Mesenchymal stem cell (in vitro differentiated cells and primary cell): ENCODE measurements around the gene CDH3.

Source experiments
- DNase-seq: peaks from one replicate; pipeline ENCODE4 v3.0.0-alpha.2; 2013
- H2AFZ ChIP-seq: one replicate; pipeline ENCODE4 v1.6.1; 2013; ENCODE audit warnings: low read depth, mild to moderate bottlenecking, control low read depth, inconsistent platforms, low read length, moderate library complexity
- H2AK5ac ChIP-seq: 2 replicates; pipeline ENCODE4 v1.6.1; 2013; ENCODE audit warnings: low read length, moderate library complexity, mild to moderate bottlenecking, inconsistent platforms; ENCODE audit not compliant: severe bottlenecking
- H2BK120ac ChIP-seq: one replicate; pipeline ENCODE4 v1.6.1; 2013; ENCODE audit warnings: low read depth, mild to moderate bottlenecking, inconsistent platforms, low read length, moderate library complexity
- H2BK12ac ChIP-seq, 2 experiments: one replicate each; pipeline ENCODE4 v1.6.1; 2013; ENCODE audit warnings: inconsistent platforms in 2 of 2, low read length in 2 of 2, mild to moderate bottlenecking in 2 of 2, moderate library complexity in 2 of 2, control low read depth in 1 of 2
- H2BK15ac ChIP-seq: one replicate; pipeline ENCODE4 v1.6.1; 2013; ENCODE audit warnings: mild to moderate bottlenecking, low read depth, inconsistent platforms; ENCODE audit not compliant: poor library complexity, severe bottlenecking
- H2BK5ac ChIP-seq: 2 replicates; pipeline ENCODE4 v1.6.1; 2013; ENCODE audit warnings: low read depth, mild to moderate bottlenecking, low read length, control low read depth, inconsistent platforms; ENCODE audit not compliant: poor library complexity, severe bottlenecking
- H3K14ac ChIP-seq, 2 experiments: one replicate each; pipeline ENCODE4 v1.6.1; 2013; ENCODE audit warnings: inconsistent platforms in 2 of 2, low read length in 2 of 2, control low read depth in 1 of 2, mild to moderate bottlenecking in 1 of 2, moderate library complexity in 1 of 2
- H3K18ac ChIP-seq, 2 experiments: one replicate each; pipeline ENCODE4 v1.6.1; 2013; ENCODE audit warnings: inconsistent platforms in 2 of 2, low read length in 2 of 2, control low read depth in 1 of 2, low read depth in 1 of 2, mild to moderate bottlenecking in 1 of 2
- H3K23ac ChIP-seq, 2 experiments: one replicate each; pipeline ENCODE4 v1.6.1; 2013; ENCODE audit warnings: inconsistent platforms in 2 of 2, low read length in 2 of 2, mild to moderate bottlenecking in 2 of 2, moderate library complexity in 2 of 2, control low read depth in 1 of 2
- H3K27ac ChIP-seq: 2 replicates; pipeline ENCODE4 v1.5.1; 2013; ENCODE audit warnings: mild to moderate bottlenecking, moderate library complexity, low read length, control low read depth, inconsistent platforms; ENCODE audit not compliant: poor library complexity, severe bottlenecking
- H3K27me3 ChIP-seq, 2 experiments: 2 replicates each; pipeline versions ENCODE4 v1.6.1 to v1.7.0; 2013; ENCODE audit warnings: low read length in 2 of 2, mild to moderate bottlenecking in 2 of 2, moderate library complexity in 2 of 2, control low read depth in 1 of 2, inconsistent platforms in 1 of 2; ENCODE audit not compliant: control insufficient read depth in 1 of 2, insufficient read depth in 1 of 2
- H3K36me3 ChIP-seq, 2 experiments: 2 replicates each; pipeline versions ENCODE4 v1.6.1 to v1.7.0; 2013; ENCODE audit warnings: low read length in 2 of 2, control low read depth in 1 of 2, inconsistent platforms in 1 of 2, low read depth in 1 of 2, mild to moderate bottlenecking in 1 of 2; ENCODE audit not compliant: insufficient read depth in 2 of 2, control insufficient read depth in 1 of 2
- H3K4ac ChIP-seq, 2 experiments: one replicate each; pipeline ENCODE4 v1.6.1; 2013; ENCODE audit warnings: inconsistent platforms in 2 of 2, low read length in 2 of 2, mild to moderate bottlenecking in 2 of 2, moderate library complexity in 2 of 2, control low read depth in 1 of 2, low read depth in 1 of 2
- H3K4me1 ChIP-seq: 2 replicates; pipeline ENCODE4 v1.6.1; 2013; ENCODE audit warnings: low read depth, low read length, control low read depth; ENCODE audit not compliant: control insufficient read depth, insufficient read depth
- H3K4me2 ChIP-seq: 2 replicates; pipeline ENCODE4 v1.6.1; 2013; ENCODE audit warnings: low read length, mild to moderate bottlenecking, inconsistent platforms; ENCODE audit not compliant: poor library complexity, severe bottlenecking
- H3K4me3 ChIP-seq, 2 experiments: 2 replicates each; pipeline versions ENCODE4 v1.5.1 to v1.7.0; 2013; ENCODE audit warnings: low read length in 2 of 2, mild to moderate bottlenecking in 2 of 2, control low read depth in 1 of 2, low read depth in 1 of 2; ENCODE audit not compliant: insufficient read depth in 1 of 2
- H3K79me1 ChIP-seq: replicated peaks from 2 replicates; pipeline ENCODE4 v1.6.1; 2013; ENCODE audit warnings: mild to moderate bottlenecking, control low read depth, low read length, inconsistent platforms; ENCODE audit not compliant: poor library complexity, severe bottlenecking
- H3K9ac ChIP-seq: 2 replicates; pipeline ENCODE4 v1.7.0; 2013; ENCODE audit warnings: mild to moderate bottlenecking, low read length, moderate library complexity
- H3K9me3 ChIP-seq: 2 replicates; pipeline ENCODE4 v1.7.0; 2013; ENCODE audit warnings: mild to moderate bottlenecking, low read length; ENCODE audit not compliant: control insufficient read depth
- H4K8ac ChIP-seq: one replicate; pipeline ENCODE4 v1.6.1; 2013; ENCODE audit warnings: inconsistent platforms, mild to moderate bottlenecking, low read length, moderate library complexity
- H4K91ac ChIP-seq: one replicate; pipeline ENCODE4 v1.6.1; 2013; ENCODE audit warnings: mild to moderate bottlenecking, low read length, inconsistent platforms
- WGBS: methylation state at CpG from one replicate; pipeline ENCODE4 v1.1.7; 2013; ENCODE audit warnings: mixed read lengths; 5-methylcytosine and 5-hydroxymethylcytosine counted together

CDH3 gene

DNA sequence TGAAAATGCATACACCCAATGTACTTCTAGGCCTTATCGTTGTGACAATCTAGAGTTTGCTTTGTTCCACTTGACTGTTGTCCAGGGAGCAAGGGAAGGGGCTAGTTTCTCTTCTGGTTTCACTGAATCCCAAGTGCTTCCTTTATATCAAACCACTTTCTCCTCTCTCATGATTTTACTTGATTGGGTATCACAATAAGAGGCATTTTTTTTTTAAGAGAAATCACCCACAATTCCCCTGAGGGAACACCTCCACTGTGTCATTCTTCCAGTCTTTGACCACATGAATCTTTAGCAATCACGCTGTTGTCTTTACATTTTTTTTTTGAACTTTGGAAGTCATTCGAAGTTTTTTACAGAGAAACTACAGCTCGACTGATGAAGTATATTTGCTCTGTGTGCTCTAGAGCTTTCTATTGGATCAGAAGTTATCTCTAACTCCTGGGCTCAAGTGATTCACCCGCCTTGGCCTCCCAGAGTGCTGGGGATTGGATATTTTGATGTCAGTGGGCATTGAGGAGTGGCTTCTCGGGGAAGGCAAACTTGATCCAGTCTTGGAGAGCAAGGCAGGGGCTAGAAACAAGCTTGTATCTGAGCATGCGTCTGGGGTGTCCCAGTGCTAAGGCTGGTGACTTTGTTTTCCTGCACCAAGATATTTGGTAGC is 95.0 kb downstream of the CDH3 start:
- peak overlapping the region; percentile 3 for H2BK5ac ChIP-seq
- 84% methylated on average over 7 of the region's 7 CpGs for WGBS
- no peak overlapping the region for H3K14ac ChIP-seq
- no peaks in the 10 kb centered on the region for H3K9me3 ChIP-seq
- H2AK5ac ChIP-seq, result peak overlapping the region; percentile 51
- peaks cover 17 to 57% of the 10 kb centered on the region in 2 experiments for H3K27me3 ChIP-seq
- peak overlapping the region; percentile 76 for H3K27ac ChIP-seq
- H2BK12ac ChIP-seq, result no peak overlapping the region
- no peak overlapping the region for H4K8ac ChIP-seq
- DNase-seq, result no peak
- no peak overlapping the region for H3K23ac ChIP-seq
- no peak overlapping the region for H3K18ac ChIP-seq
- no peaks in the 10 kb centered on the region for H3K36me3 ChIP-seq
- no peak overlapping the region for H4K91ac ChIP-seq
- no peak overlapping the region for H3K4me3 ChIP-seq
- no peak overlapping the region for H2BK120ac ChIP-seq
- H3K4ac ChIP-seq, result no peak overlapping the region
- H3K4me1 ChIP-seq, result peaks cover 41% of the 10 kb centered on the region
- H3K9ac ChIP-seq, result no peak overlapping the region
- no peaks in the 10 kb centered on the region for H3K79me1 ChIP-seq
- no peak overlapping the region for H2BK15ac ChIP-seq
- H2AFZ ChIP-seq, result no peak overlapping the region
- peak overlapping the region; percentile 28 for H3K4me2 ChIP-seq

- DNase-seq, result no peak
- Histone ChIP-seq H3K79me1 (no peaks in the 10 kb centered on the region), H3K4me1 (peaks cover 43% of the 10 kb centered on the region), H3K23ac (no peak overlapping the region), H2BK120ac (no peak overlapping the region), H3K14ac (no peak overlapping the region), H2BK12ac (no peak overlapping the region), H3K4me2 (no peak overlapping the region), H3K27me3 (peaks cover 17 to 54% of the 10 kb centered on the region in 2 experiments), H2BK15ac (no peak overlapping the region), H4K8ac (no peak overlapping the region), H2AFZ (no peak overlapping the region), H3K4me3 (no peak overlapping the region), H3K36me3 (no peaks in the 10 kb centered on the region), H4K91ac (no peak overlapping the region), H2AK5ac (peak overlapping the region; percentile 91), H3K9me3 (no peaks in the 10 kb centered on the region), H3K9ac (no peak overlapping the region), H3K4ac (no peak overlapping the region), H3K27ac (peak overlapping the region; percentile 76), H3K18ac (no peak overlapping the region), H2BK5ac (peak overlapping the region; percentile 93)
- 90% methylated on average over 5 of the region's 9 CpGs for WGBS
These were observed 95.7 kb downstream of the CDH3 start for GRCh38 chr16:68740628-68741346.

DNA sequence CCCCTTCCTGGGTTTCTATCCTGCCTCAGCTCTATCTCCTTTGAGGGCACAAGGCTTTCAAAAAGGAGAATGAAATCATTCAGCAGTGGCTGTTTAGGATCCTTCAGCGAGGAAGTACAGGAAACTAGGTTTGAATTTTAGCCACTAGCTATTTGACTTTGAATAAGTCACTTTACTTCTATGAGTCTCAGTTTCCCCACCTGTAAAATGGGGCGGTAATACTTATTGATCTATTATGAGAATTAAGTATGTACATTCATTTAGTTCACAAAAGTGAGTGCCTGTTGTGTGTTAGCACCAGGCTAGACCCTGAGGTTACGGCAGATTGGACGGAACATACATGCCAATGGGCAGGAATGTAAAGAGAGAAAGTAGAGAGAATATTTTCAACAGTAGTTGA is 98.6 kb downstream of the CDH3 start:
- no peaks in the 10 kb centered on the region for H3K36me3 ChIP-seq
- no peak overlapping the region for H3K9ac ChIP-seq
- no peak overlapping the region for H3K18ac ChIP-seq
- H2BK15ac ChIP-seq, result no peak overlapping the region
- no peaks in the 10 kb centered on the region for H3K9me3 ChIP-seq
- H2BK5ac ChIP-seq, result no peak overlapping the region
- H2AFZ ChIP-seq, result no peak overlapping the region
- H2BK120ac ChIP-seq, result no peak overlapping the region
- peak overlapping the region; percentile 9 for H2AK5ac ChIP-seq
- no peak overlapping the region for H3K4ac ChIP-seq
- no peak overlapping the region for H3K14ac ChIP-seq
- no peak overlapping the region for H3K23ac ChIP-seq
- peaks cover 0 to 42% of the 10 kb centered on the region in 2 experiments for H3K27me3 ChIP-seq
- no peak for DNase-seq
- no peak overlapping the region for H4K8ac ChIP-seq
- 91% methylated on average over 3 of the region's 4 CpGs for WGBS
- no peak overlapping the region for H3K4me3 ChIP-seq
- no peak overlapping the region for H2BK12ac ChIP-seq
- H4K91ac ChIP-seq, result no peak overlapping the region
- H3K27ac ChIP-seq, result no peak overlapping the region
- no peaks in the 10 kb centered on the region for H3K79me1 ChIP-seq
- H3K4me1 ChIP-seq, result peaks cover 32% of the 10 kb centered on the region
- no peak overlapping the region for H3K4me2 ChIP-seq

DNA sequence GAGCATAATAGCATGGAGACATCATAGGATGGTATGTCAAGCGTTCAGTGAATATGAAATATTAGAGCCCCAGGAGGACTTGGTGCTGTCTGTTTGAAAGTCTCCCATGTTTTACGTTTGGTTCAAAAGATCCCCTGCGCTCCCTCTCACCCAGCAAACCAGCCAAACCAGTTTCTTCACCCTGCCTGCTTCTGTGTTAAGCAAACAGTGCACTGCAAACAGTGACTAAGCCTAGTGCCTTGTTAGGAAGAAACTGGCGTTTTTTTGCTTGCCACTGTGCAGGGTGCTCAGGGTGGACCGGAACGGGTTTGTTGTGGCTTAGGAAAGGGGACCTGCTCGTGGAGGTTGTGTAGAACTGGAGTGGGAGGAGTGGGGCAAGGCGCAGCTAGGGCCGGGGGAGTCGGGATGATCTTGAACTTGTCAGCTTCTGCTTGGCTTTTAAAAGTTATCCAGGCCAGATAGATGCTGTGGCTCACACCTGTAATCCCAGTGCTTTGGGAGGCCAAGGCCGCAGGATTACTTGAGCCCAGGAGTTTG is 99.7 kb downstream of the CDH3 start:
- Histone ChIP-seq H3K4ac (no peak overlapping the region), H2BK12ac (no peak overlapping the region), H4K91ac (no peak overlapping the region), H3K27ac (no peak overlapping the region), H3K36me3 (no peaks in the 10 kb centered on the region), H3K4me2 (no peak overlapping the region), H2BK120ac (no peak overlapping the region), H3K18ac (no peak overlapping the region), H3K23ac (no peak overlapping the region), H3K79me1 (no peaks in the 10 kb centered on the region), H2AFZ (no peak overlapping the region), H3K4me1 (peaks cover 29% of the 10 kb centered on the region), H3K14ac (no peak overlapping the region), H3K9me3 (no peaks in the 10 kb centered on the region), H3K4me3 (no peak overlapping the region), H3K27me3 (peaks cover 0 to 52% of the 10 kb centered on the region in 2 experiments), H4K8ac (no peak overlapping the region), H2BK15ac (no peak overlapping the region), H2AK5ac (no peak overlapping the region), H2BK5ac (no peak overlapping the region), H3K9ac (no peak overlapping the region)
- no peak for DNase-seq
- WGBS, result 69% methylated on average over 11 of the region's 11 CpGs
